Measurements from ENCODE around the gene PCAT7. TPM values are rescaled to one million over a fixed set of nuclear protein-coding genes. Genes with fewer than 3 reads are reported as not detected.
"Not testable (repeated sequence)": the region's sequence is repeated elsewhere in the genome, so short reads cannot be mapped to it uniquely, and the experiment has no call there.

The PCAT7 gene
- total and polyA plus RNA-seq, 4 experiments from 2014 or later: not detected

DNA sequence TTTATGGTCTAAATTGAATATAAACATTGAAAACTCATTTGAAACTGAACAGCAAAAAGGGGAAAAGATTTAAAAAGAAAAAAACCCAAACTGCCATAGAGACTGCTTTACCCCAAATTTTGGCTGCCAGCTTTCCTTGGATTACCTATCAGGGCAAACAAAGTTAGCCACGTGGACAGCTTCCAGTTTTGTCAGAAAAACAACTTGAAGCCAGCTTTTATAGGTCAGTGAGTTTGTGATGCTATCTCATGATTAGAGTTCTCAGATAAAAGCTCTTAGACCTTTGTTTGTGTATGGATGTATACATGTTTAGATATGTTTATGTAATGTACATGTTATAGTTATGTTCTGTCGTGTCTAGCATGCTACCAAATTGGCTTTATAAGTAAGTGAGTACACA, 22.7 kb downstream of the PCAT7 start:
- Mint-ChIP-seq H3K4me1 (peaks cover 0 to 1% (median 0%) of the 10 kb centered on the region in 4 donors), H3K27me3 (peaks cover 3 to 7% of the 10 kb centered on the region in 2 donors), H3K4me3 (no peak overlapping the region), H3K9me3 (no peaks in the 10 kb centered on the region), H3K27ac (no peak overlapping the region), H3K36me3 (no peaks in the 10 kb centered on the region)
- ChIA-PET CTCF (ENCODE audit: partially characterized antibody) (interaction anchor here (1.3 kb wide), 1 partner anchor 9 kb away, joined by 3 read pairs; no protein-coding TSS in a partner anchor), POLR2A (ENCODE audit: partially characterized antibody) (no interaction called here)
- H3K27me3 ChIP-seq (ENCODE audit: insufficient read depth, low read length): no peaks in the 10 kb centered on the region
- no peaks in the 10 kb centered on the region for H3K36me3 ChIP-seq (ENCODE audit: insufficient read depth, low read length)
- no peak overlapping the region for H3K27ac ChIP-seq (ENCODE audit: low read depth, low read length)
- intact Hi-C loops (cut with micrococcal nuclease): no loop called here
- no peaks in the 10 kb centered on the region for H3K9me3 ChIP-seq (ENCODE audit: control insufficient read depth in 1 of 2, low read length in 2 of 2)
- H3K4me1 ChIP-seq (ENCODE audit: insufficient read depth, low read length): no peaks in the 10 kb centered on the region
- no peak overlapping the region for H3K4me3 ChIP-seq (ENCODE audit: low read length in 2 of 2)
- DNase-seq: no peak

DNA sequence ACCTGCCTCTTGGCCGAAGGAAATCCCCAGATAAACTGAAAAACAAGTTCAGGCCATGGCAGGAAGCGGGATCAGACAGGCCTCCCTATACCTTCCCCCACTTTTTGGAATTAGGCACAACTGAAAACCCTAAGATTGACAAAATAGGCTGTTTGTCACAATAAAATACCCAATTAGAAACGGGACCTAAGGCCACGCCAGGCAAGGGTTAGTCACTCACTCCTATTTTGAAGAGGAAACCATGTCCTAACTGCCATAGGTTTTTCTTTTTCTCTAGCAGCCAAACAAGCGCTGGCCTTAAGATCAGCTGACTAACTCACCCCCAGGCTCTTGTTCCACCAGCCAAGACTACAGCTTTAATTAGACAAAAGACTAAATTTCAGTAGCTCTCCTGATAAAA, 26.8 kb downstream of the PCAT7 start:
- intact Hi-C loops (cut with micrococcal nuclease): no loop called here
- Mint-ChIP-seq H3K27me3 (peaks cover 0 to 8% of the 10 kb centered on the region in 2 donors), H3K4me1 (peaks cover 12 to 22% (median 14%) of the 10 kb centered on the region in 4 donors), H3K9me3 (no peaks in the 10 kb centered on the region), H3K27ac (peak overlapping the region in 1 of 7 donors; percentile 15), H3K4me3 (no peak overlapping the region), H3K36me3 (no peaks in the 10 kb centered on the region)
- DNase-seq: no peak
- ChIA-PET CTCF (ENCODE audit: partially characterized antibody) (interaction anchor here (0.6 kb wide), 1 partner anchor 61 kb away, joined by 3 read pairs; no protein-coding TSS in a partner anchor), POLR2A (ENCODE audit: partially characterized antibody) (no interaction called here)
- Histone ChIP-seq H3K4me1 (ENCODE audit: insufficient read depth, low read length) (peaks cover 17% of the 10 kb centered on the region), H3K27me3 (ENCODE audit: insufficient read depth, low read length) (no peaks in the 10 kb centered on the region), H3K4me3 (ENCODE audit: low read length in 2 of 2) (no peak overlapping the region), H3K27ac (ENCODE audit: low read depth, low read length) (no peak overlapping the region), H3K9me3 (ENCODE audit: control insufficient read depth in 1 of 2, low read length in 2 of 2) (no peaks in the 10 kb centered on the region), H3K36me3 (ENCODE audit: insufficient read depth, low read length) (no peaks in the 10 kb centered on the region)

DNA sequence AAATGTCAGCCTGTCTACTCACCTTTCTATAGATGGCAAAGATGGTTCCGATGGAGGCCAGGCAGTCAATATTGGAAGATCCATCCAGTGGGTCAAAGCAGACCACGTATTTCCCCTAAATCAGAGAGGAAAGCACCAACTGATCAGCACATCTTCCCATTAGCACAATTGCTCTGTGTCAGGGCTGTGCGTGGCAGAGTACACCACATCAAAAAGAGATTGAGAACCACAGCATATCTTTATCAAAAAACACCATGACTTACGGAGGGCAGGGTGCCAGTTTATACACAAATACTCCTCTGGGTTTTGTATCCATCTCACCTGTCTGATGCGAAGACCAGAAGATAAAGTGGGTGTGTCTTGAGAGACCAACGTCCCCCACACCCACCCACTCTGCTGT, 29.7 kb downstream of the PCAT7 start:
- DNase-seq: peak in 4 of 5 donors; percentile 25 to 45 (median 30)
- Mint-ChIP-seq H3K27ac (peak overlapping the region in 4 of 7 donors; percentile 1 to 73 (median 36)), H3K4me1 (peaks cover 12 to 24% (median 13%) of the 10 kb centered on the region in 4 donors), H3K4me3 (peak overlapping the region in 4 of 8 donors; percentile 3 to 42 (median 34)), H3K36me3 (no peaks in the 10 kb centered on the region), H3K9me3 (no peaks in the 10 kb centered on the region), H3K27me3 (peaks cover 8 to 18% of the 10 kb centered on the region in 2 donors)
- ChIA-PET CTCF (ENCODE audit: partially characterized antibody) (no interaction called here), POLR2A (ENCODE audit: partially characterized antibody) (no interaction called here)
- no peak overlapping the region for H3K4me3 ChIP-seq (ENCODE audit: low read length in 2 of 2)
- H3K4me1 ChIP-seq (ENCODE audit: insufficient read depth, low read length): peaks cover 24% of the 10 kb centered on the region
- H3K9me3 ChIP-seq (ENCODE audit: control insufficient read depth in 1 of 2, low read length in 2 of 2): no peaks in the 10 kb centered on the region
- no peaks in the 10 kb centered on the region for H3K27me3 ChIP-seq (ENCODE audit: insufficient read depth, low read length)
- H3K27ac ChIP-seq (ENCODE audit: low read depth, low read length): no peak overlapping the region
- intact Hi-C loops (cut with micrococcal nuclease): no loop called here
- no peaks in the 10 kb centered on the region for H3K36me3 ChIP-seq (ENCODE audit: insufficient read depth, low read length)

DNA sequence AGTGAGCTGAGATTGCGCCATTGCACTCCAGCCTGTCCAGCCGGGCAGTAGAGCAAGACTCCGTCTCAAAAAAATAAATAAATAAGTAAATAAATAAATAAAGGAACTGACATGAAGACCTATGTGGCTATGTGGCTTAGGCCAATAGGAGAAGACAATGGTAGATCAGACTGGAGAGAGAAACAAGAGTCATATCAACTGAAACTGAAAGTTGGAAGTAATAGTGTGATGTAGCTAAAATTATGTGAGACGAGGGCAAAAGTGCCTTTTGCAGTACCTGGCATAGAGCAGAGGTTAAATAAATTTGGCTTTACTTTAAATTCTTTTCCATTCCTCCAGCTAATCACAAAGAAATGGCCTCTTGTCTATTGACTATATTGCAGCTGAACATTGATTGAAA, 31.4 kb downstream of the PCAT7 start:
- H3K36me3 ChIP-seq (ENCODE audit: insufficient read depth, low read length): no peaks in the 10 kb centered on the region
- CTCF ChIA-PET (ENCODE audit: partially characterized antibody): interaction anchor here (0.6 to 1.2 kb wide), 3 partner anchors 9 to 16 kb away, joined by 3 to 4 read pairs (median 3); no protein-coding TSS in a partner anchor
- H3K27ac ChIP-seq (ENCODE audit: low read depth, low read length): no peak overlapping the region
- H3K4me3 ChIP-seq (ENCODE audit: low read length in 2 of 2): no peak overlapping the region
- no peak for DNase-seq
- H3K4me1 Mint-ChIP-seq: peaks cover 12 to 24% (median 13%) of the 10 kb centered on the region in 4 donors
- POLR2A ChIA-PET (ENCODE audit: partially characterized antibody): no interaction called here
- intact Hi-C loops (cut with micrococcal nuclease): no loop called here
- peak overlapping the region in 2 of 7 donors; percentile 37 to 66 for H3K27ac Mint-ChIP-seq
- no peaks in the 10 kb centered on the region for H3K9me3 ChIP-seq (ENCODE audit: control insufficient read depth in 1 of 2, low read length in 2 of 2)
- H3K36me3 Mint-ChIP-seq: no peaks in the 10 kb centered on the region
- H3K9me3 Mint-ChIP-seq: no peaks in the 10 kb centered on the region
- peaks cover 10 to 18% of the 10 kb centered on the region in 2 donors for H3K27me3 Mint-ChIP-seq
- no peaks in the 10 kb centered on the region for H3K27me3 ChIP-seq (ENCODE audit: insufficient read depth, low read length)
- peaks cover 24% of the 10 kb centered on the region for H3K4me1 ChIP-seq (ENCODE audit: insufficient read depth, low read length)
- H3K4me3 Mint-ChIP-seq: peak overlapping the region in 3 of 8 donors; percentile 15 to 50 (median 34)

DNA sequence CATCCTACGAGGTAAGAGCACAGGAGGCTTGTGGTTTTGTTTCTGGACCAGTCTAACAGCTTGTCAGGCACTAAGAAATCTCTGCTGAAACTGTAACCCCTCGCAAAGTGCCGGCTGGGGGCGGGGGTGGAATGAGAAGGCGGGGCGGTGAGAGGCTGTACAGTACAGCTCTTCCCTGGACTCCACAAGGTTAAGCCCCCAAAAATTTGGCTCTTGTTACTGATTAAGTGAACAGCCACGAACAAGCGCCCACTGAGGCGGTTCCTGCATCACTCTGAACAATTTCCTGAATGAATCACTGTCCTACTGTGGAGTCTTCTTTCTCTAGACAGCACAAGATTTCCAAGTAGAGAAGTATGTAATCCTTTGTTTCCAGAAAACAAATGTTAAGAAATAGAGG, 31.9 kb downstream of the PCAT7 start:
- Histone ChIP-seq H3K4me1 (ENCODE audit: insufficient read depth, low read length) (peaks cover 24% of the 10 kb centered on the region), H3K4me3 (ENCODE audit: low read length in 2 of 2) (no peak overlapping the region), H3K36me3 (ENCODE audit: insufficient read depth, low read length) (no peaks in the 10 kb centered on the region), H3K27me3 (ENCODE audit: insufficient read depth, low read length) (no peaks in the 10 kb centered on the region), H3K9me3 (ENCODE audit: control insufficient read depth in 1 of 2, low read length in 2 of 2) (no peaks in the 10 kb centered on the region), H3K27ac (ENCODE audit: low read depth, low read length) (no peak overlapping the region)
- Mint-ChIP-seq H3K27ac (peak overlapping the region in 1 of 7 donors; percentile 27), H3K4me1 (peaks cover 12 to 24% (median 13%) of the 10 kb centered on the region in 4 donors), H3K9me3 (no peaks in the 10 kb centered on the region), H3K4me3 (peak overlapping the region in 4 of 8 donors; percentile 34 to 51 (median 46)), H3K36me3 (no peaks in the 10 kb centered on the region), H3K27me3 (peaks cover 10 to 18% of the 10 kb centered on the region in 2 donors)
- ChIA-PET POLR2A (ENCODE audit: partially characterized antibody) (no interaction called here), CTCF (ENCODE audit: partially characterized antibody) (interaction anchor here (0.8 kb wide), 1 partner anchor 9 kb away, joined by 3 read pairs; no protein-coding TSS in a partner anchor)
- no peak for DNase-seq
- intact Hi-C loops (cut with micrococcal nuclease): no loop called here

DNA sequence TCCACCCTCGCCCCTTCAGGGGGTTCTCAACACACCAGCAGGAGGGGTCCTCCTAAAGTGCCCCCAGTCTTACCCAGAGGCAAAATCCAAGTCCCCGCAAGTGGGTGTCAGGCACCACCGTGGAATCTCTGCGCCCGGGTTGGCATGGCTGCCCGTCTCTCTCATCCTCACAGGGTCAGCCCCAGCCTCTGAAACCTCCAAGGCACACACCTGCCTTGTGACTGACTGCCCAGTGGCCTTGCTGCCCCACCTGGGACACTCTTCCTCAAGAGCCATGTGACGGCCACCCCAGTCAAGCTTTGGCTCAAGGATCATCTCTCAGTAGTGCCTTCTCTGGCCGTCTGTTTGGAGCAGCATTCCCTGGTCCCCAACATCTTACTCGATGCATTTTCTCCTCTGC, 33.8 kb downstream of the PCAT7 start:
- intact Hi-C loops (cut with micrococcal nuclease): no loop called here
- Histone ChIP-seq H3K27me3 (ENCODE audit: insufficient read depth, low read length) (no peaks in the 10 kb centered on the region), H3K4me1 (ENCODE audit: insufficient read depth, low read length) (peaks cover 24% of the 10 kb centered on the region), H3K4me3 (ENCODE audit: low read length in 2 of 2) (no peak overlapping the region), H3K27ac (ENCODE audit: low read depth, low read length) (no peak overlapping the region), H3K9me3 (ENCODE audit: control insufficient read depth in 1 of 2, low read length in 2 of 2) (no peaks in the 10 kb centered on the region), H3K36me3 (ENCODE audit: insufficient read depth, low read length) (no peaks in the 10 kb centered on the region)
- Mint-ChIP-seq H3K36me3 (no peaks in the 10 kb centered on the region), H3K4me3 (no peak overlapping the region), H3K9me3 (no peaks in the 10 kb centered on the region), H3K27ac (no peak overlapping the region), H3K27me3 (peaks cover 15 to 18% of the 10 kb centered on the region in 2 donors), H3K4me1 (peaks cover 12 to 24% (median 13%) of the 10 kb centered on the region in 4 donors)
- ChIA-PET CTCF (ENCODE audit: partially characterized antibody) (no interaction called here), POLR2A (ENCODE audit: partially characterized antibody) (no interaction called here)
- no peak for DNase-seq

DNA sequence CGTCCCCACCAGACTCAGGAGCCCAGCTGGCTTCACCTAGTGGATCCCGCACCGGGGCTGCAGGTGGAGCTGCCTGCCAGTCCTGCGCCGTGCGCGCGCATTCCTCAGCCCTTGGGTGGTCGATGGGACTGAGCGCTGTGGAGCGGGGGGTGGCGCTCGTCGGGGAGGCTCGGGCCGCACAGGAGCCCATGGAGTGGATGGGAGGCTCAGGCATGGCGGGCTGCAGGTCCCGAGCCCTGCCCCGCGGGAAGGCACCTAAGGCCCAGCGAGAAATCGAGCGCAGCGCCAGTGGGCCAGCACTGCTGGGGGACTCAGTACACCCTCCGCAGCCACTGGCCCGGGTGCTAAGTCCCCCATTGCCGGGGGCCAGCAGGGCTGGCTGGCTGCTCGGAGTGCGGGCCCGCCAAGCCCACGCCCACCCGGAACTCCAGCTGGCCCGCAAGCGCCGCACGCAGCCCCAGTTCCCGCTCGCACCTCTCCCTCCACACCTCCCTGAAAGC, 36.2 kb downstream of the PCAT7 start:
- POLR2A ChIA-PET (ENCODE audit: partially characterized antibody); H3K36me3 ChIP-seq (ENCODE audit: insufficient read depth, low read length); H3K4me3 Mint-ChIP-seq; H3K27me3 ChIP-seq (ENCODE audit: insufficient read depth, low read length); H3K27ac Mint-ChIP-seq; H3K36me3 Mint-ChIP-seq; H3K4me1 Mint-ChIP-seq; intact Hi-C loops (cut with micrococcal nuclease); H3K9me3 Mint-ChIP-seq; CTCF ChIA-PET (ENCODE audit: partially characterized antibody); H3K4me3 ChIP-seq (ENCODE audit: low read length in 2 of 2); H3K9me3 ChIP-seq (ENCODE audit: control insufficient read depth in 1 of 2, low read length in 2 of 2); DNase-seq; H3K27ac ChIP-seq (ENCODE audit: low read depth, low read length): not testable (repeated sequence)
- peaks cover 10% of the 10 kb centered on the region for H3K4me1 ChIP-seq (ENCODE audit: insufficient read depth, low read length)
- H3K27me3 Mint-ChIP-seq: peaks cover 16 to 17% of the 10 kb centered on the region in 2 donors
